Measurements from ENCODE around the gene LAPTM5. TPM values are rescaled to one million over a fixed set of nuclear protein-coding genes. Genes with fewer than 3 reads are reported as not detected.
A peak's percentile ranks its signal among the peaks of the same experiment; 100 is the strongest.

The LAPTM5 gene
- total and polyA plus RNA-seq, 2 of the 13 experiments (the other 11 are each of a cell fraction or from before 2014, with no cell fraction given): 0.41 to 0.86 TPM

GRCh38 chr1:30718636-30719405 lies 38.8 kb downstream of the LAPTM5 start (continued):
- TF ChIP-seq, protein P1, sequence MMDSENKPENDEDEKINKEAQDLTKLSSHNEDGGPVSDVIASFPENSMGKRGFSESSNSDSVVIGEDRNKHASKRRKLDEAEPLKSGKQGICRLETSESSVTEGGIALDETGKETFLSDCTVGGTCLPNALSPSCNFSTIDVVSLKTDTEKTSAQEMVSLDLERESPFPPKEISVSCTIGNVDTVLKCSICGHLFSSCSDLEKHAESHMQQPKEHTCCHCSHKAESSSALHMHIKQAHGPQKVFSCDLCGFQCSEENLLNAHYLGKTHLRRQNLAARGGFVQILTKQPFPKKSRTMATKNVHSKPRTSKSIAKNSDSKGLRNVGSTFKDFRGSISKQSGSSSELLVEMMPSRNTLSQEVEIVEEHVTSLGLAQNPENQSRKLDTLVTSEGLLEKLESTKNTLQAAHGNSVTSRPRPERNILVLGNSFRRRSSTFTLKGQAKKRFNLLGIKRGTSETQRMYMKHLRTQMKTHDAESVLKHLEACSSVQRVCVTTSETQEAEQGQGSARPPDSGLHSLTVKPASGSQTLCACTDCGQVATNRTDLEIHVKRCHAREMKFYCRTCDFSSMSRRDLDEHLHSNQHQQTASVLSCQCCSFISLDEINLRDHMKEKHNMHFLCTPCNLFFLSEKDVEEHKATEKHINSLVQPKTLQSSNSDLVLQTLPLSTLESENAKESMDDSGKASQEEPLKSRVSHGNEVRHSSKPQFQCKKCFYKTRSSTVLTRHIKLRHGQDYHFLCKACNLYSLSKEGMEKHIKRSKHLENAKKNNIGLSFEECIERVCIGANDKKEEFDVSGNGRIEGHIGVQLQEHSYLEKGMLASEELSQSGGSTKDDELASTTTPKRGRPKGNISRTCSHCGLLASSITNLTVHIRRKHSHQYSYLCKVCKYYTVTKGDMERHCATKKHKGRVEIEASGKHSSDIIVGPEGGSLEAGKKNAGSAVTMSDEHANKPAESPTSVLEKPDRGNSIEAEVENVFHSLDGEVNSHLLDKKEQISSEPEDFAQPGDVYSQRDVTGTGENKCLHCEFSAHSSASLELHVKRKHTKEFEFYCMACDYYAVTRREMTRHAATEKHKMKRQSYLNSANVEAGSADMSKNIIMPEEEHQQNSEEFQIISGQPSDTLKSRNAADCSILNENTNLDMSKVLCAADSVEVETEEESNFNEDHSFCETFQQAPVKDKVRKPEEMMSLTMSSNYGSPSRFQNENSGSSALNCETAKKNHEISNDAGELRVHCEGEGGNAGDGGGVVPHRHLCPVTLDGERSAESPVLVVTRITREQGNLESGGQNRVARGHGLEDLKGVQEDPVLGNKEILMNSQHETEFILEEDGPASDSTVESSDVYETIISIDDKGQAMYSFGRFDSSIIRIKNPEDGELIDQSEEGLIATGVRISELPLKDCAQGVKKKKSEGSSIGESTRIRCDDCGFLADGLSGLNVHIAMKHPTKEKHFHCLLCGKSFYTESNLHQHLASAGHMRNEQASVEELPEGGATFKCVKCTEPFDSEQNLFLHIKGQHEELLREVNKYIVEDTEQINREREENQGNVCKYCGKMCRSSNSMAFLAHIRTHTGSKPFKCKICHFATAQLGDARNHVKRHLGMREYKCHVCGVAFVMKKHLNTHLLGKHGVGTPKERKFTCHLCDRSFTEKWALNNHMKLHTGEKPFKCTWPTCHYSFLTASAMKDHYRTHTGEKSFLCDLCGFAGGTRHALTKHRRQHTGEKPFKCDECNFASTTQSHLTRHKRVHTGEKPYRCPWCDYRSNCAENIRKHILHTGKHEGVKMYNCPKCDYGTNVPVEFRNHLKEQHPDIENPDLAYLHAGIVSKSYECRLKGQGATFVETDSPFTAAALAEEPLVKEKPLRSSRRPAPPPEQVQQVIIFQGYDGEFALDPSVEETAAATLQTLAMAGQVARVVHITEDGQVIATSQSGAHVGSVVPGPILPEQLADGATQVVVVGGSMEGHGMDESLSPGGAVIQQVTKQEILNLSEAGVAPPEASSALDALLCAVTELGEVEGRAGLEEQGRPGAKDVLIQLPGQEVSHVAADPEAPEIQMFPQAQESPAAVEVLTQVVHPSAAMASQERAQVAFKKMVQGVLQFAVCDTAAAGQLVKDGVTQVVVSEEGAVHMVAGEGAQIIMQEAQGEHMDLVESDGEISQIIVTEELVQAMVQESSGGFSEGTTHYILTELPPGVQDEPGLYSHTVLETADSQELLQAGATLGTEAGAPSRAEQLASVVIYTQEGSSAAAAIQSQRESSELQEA (CRISPR knock-in tag; IDR thresholded peaks at IDR 0.05; ENCODE audit: not compliant biosample characterization): peak; percentile 80
- peak; percentile 60; the same call in 1 of the 2 replicates for TF ChIP-seq MIXL1 (CRISPR knock-in tag; IDR thresholded peaks at IDR 0.05)
- TF ChIP-seq ZNF138 (CRISPR knock-in tag; IDR thresholded peaks at IDR 0.05; ENCODE audit: low read depth): no peak
- TF ChIP-seq BRD4 (CRISPR knock-in tag; IDR thresholded peaks at IDR 0.05): no peak
- TF ChIP-seq, protein P2, sequence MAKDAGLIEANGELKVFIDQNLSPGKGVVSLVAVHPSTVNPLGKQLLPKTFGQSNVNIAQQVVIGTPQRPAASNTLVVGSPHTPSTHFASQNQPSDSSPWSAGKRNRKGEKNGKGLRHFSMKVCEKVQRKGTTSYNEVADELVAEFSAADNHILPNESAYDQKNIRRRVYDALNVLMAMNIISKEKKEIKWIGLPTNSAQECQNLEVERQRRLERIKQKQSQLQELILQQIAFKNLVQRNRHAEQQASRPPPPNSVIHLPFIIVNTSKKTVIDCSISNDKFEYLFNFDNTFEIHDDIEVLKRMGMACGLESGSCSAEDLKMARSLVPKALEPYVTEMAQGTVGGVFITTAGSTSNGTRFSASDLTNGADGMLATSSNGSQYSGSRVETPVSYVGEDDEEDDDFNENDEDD (CRISPR knock-in tag; IDR thresholded peaks at IDR 0.05; ENCODE audit: borderline replicate concordance): peak; percentile 84; the same call in 1 of the 2 replicates
- TF ChIP-seq SP1 (IDR thresholded peaks at IDR 0.05): no peak
- no peak for TF ChIP-seq SP1 (CRISPR knock-in tag; IDR thresholded peaks at IDR 0.05)
- TF ChIP-seq ZBTB7B (CRISPR knock-in tag; IDR thresholded peaks at IDR 0.05): peak; percentile 95
- TF ChIP-seq ZBTB3 (CRISPR knock-in tag; IDR thresholded peaks at IDR 0.05; ENCODE audit: borderline replicate concordance, low read depth): peak; percentile 61; the same call in 1 of the 2 replicates
- no peak for TF ChIP-seq NCOA2 (CRISPR knock-in tag; IDR thresholded peaks at IDR 0.05)
- peak; percentile 7; the same call in 1 of the 2 replicates for TF ChIP-seq SMAD3 (CRISPR knock-in tag; IDR thresholded peaks at IDR 0.05)
- 0 out of 2 replicates have a peak, but pooled peaks have one; percentile 38 for TF ChIP-seq TSC22D2 (CRISPR knock-in tag; IDR thresholded peaks at IDR 0.05; ENCODE audit: borderline replicate concordance)
- 0 out of 2 replicates have a peak, but pooled peaks have one; percentile 31 for TF ChIP-seq ZSCAN29 (CRISPR knock-in tag; conservative IDR thresholded peaks at IDR 0.05)
- TF ChIP-seq IKZF4 (CRISPR knock-in tag; IDR thresholded peaks at IDR 0.05; ENCODE audit: borderline replicate concordance, low read depth, not compliant biosample characterization): peak; percentile 92
- TF ChIP-seq GABPB1 (CRISPR knock-in tag; IDR thresholded peaks at IDR 0.05): peak; percentile 73
- TF ChIP-seq, protein P3, sequence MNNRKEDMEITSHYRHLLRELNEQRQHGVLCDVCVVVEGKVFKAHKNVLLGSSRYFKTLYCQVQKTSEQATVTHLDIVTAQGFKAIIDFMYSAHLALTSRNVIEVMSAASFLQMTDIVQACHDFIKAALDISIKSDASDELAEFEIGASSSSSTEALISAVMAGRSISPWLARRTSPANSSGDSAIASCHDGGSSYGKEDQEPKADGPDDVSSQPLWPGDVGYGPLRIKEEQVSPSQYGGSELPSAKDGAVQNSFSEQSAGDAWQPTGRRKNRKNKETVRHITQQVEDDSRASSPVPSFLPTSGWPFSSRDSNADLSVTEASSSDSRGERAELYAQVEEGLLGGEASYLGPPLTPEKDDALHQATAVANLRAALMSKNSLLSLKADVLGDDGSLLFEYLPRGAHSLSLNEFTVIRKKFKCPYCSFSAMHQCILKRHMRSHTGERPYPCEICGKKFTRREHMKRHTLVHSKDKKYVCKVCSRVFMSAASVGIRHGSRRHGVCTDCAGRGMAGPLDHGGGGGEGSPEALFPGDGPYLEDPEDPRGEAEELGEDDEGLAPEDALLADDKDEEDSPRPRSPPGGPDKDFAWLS (CRISPR knock-in tag; IDR thresholded peaks at IDR 0.05; ENCODE audit: borderline replicate concordance): 0 out of 2 replicates have a peak, but pooled peaks have one; percentile 42
- TF ChIP-seq ZBTB7A (CRISPR knock-in tag; IDR thresholded peaks at IDR 0.05): no peak; the same call in none of the 2 replicates
- TF ChIP-seq ZNF33B (CRISPR knock-in tag; IDR thresholded peaks at IDR 0.05): peak; percentile 88; the same call in 1 of the 2 replicates

Measured in HepG2 (cell line).